ENCODE results near the gene EEIG2. TPM values are rescaled to one million over a fixed set of nuclear protein-coding genes. Genes with fewer than 3 reads are reported as not detected.

Gene EEIG2
- total RNA-seq, 1 donor from 2014 or later = 7.1 TPM

- DNase-seq (ENCODE audit: low read depth) (peak; percentile 31), FAIRE-seq (no peak)
- Histone ChIP-seq H3K27ac (ENCODE audit: low read depth, low read length) (no peak overlapping the region), H3K27me3 (ENCODE audit: insufficient read depth, low read length) (no peaks in the 10 kb centered on the region), H4K20me1 (ENCODE audit: insufficient read depth, low read length) (no peaks in the 10 kb centered on the region), H3K36me3 (ENCODE audit: insufficient read depth, low read length) (no peaks in the 10 kb centered on the region), H3K9me3 (ENCODE audit: insufficient read depth, low read depth, low read length) (no peaks in the 10 kb centered on the region), H3K79me2 (ENCODE audit: insufficient read depth, low read length) (no peaks in the 10 kb centered on the region), H3K4me1 (ENCODE audit: insufficient read depth, low read length) (no peaks in the 10 kb centered on the region), H2AFZ (ENCODE audit: low read depth, low read length) (no peak overlapping the region), H3K9ac (ENCODE audit: low read length) (no peak overlapping the region), H3K4me2 (ENCODE audit: low read length) (no peak overlapping the region), H3K4me3 (ENCODE audit: insufficient read depth, low read depth, low read length) (no peak overlapping the region)
- TF ChIP-seq, protein P1, sequence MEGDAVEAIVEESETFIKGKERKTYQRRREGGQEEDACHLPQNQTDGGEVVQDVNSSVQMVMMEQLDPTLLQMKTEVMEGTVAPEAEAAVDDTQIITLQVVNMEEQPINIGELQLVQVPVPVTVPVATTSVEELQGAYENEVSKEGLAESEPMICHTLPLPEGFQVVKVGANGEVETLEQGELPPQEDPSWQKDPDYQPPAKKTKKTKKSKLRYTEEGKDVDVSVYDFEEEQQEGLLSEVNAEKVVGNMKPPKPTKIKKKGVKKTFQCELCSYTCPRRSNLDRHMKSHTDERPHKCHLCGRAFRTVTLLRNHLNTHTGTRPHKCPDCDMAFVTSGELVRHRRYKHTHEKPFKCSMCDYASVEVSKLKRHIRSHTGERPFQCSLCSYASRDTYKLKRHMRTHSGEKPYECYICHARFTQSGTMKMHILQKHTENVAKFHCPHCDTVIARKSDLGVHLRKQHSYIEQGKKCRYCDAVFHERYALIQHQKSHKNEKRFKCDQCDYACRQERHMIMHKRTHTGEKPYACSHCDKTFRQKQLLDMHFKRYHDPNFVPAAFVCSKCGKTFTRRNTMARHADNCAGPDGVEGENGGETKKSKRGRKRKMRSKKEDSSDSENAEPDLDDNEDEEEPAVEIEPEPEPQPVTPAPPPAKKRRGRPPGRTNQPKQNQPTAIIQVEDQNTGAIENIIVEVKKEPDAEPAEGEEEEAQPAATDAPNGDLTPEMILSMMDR (IDR thresholded peaks at IDR 0.05; ENCODE audit: insufficient read depth, low read depth, low read length) = no peak
- TF ChIP-seq EZH2 (IDR thresholded peaks at IDR 0.05; ENCODE audit: insufficient read depth, low read length) = no peak
- Mint-ChIP-seq H3K27me3 (ENCODE audit: low read depth, unreplicated experiment) (no peaks in the 10 kb centered on the region), H3K4me1 (ENCODE audit: low read depth, unreplicated experiment) (no peaks in the 10 kb centered on the region), H3K9me3 (ENCODE audit: unreplicated experiment) (peaks cover 6% of the 10 kb centered on the region), H3K36me3 (ENCODE audit: low read depth, unreplicated experiment) (no peaks in the 10 kb centered on the region), H3K4me3 (ENCODE audit: unreplicated experiment) (no peak overlapping the region), H3K27ac (ENCODE audit: unreplicated experiment) (no peak overlapping the region)
Observed at GRCh38 chr1:108521990-108522393, 37.9 kb upstream of the EEIG2 start.

DNA sequence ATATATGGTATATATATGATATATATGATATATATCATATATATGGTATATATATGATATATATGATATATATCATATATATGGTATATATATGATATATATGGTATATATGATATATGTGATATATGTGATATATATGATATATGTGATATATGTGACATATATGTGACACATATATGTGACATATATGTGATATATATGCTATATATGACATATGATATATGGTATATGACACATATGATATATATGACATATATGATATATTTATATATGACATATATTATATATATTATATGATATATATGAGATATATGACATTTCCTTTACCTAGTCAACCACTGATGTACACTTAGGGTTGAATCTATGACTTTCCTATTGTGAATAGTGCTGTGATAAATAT is 36.1 kb upstream of the EEIG2 start:
- no peak for FAIRE-seq
- H3K4me1 Mint-ChIP-seq (ENCODE audit: low read depth, unreplicated experiment) = no peaks in the 10 kb centered on the region
- Histone ChIP-seq H3K9ac (ENCODE audit: low read length) (no peak overlapping the region), H3K79me2 (ENCODE audit: insufficient read depth, low read length) (no peaks in the 10 kb centered on the region), H3K27ac (ENCODE audit: low read depth, low read length) (no peak overlapping the region), H3K4me3 (ENCODE audit: insufficient read depth, low read depth, low read length) (no peak overlapping the region), H3K36me3 (ENCODE audit: insufficient read depth, low read length) (no peaks in the 10 kb centered on the region), H3K9me3 (ENCODE audit: insufficient read depth, low read depth, low read length) (no peaks in the 10 kb centered on the region), H3K4me2 (ENCODE audit: low read length) (no peak overlapping the region), H3K27me3 (ENCODE audit: insufficient read depth, low read length) (no peaks in the 10 kb centered on the region), H4K20me1 (ENCODE audit: insufficient read depth, low read length) (no peaks in the 10 kb centered on the region), H3K4me1 (ENCODE audit: insufficient read depth, low read length) (no peaks in the 10 kb centered on the region), H2AFZ (ENCODE audit: low read depth, low read length) (no peak overlapping the region)
- H3K27me3 Mint-ChIP-seq (ENCODE audit: low read depth, unreplicated experiment) = no peaks in the 10 kb centered on the region
- H3K9me3 Mint-ChIP-seq (ENCODE audit: unreplicated experiment) = peaks cover 4% of the 10 kb centered on the region
- no peak overlapping the region for H3K4me3 Mint-ChIP-seq (ENCODE audit: unreplicated experiment)
- no peak for DNase-seq (ENCODE audit: low read depth)
- H3K36me3 Mint-ChIP-seq (ENCODE audit: low read depth, unreplicated experiment) = no peaks in the 10 kb centered on the region
- no peak for TF ChIP-seq EZH2 (IDR thresholded peaks at IDR 0.05; ENCODE audit: insufficient read depth, low read length)
- TF ChIP-seq, protein P1 (IDR thresholded peaks at IDR 0.05; ENCODE audit: insufficient read depth, low read depth, low read length) = no peak
- no peak overlapping the region for H3K27ac Mint-ChIP-seq (ENCODE audit: unreplicated experiment)

GRCh38 chr1:108524676-108525075 is 35.2 kb upstream of the EEIG2 start:
- H3K9me3 ChIP-seq (ENCODE audit: insufficient read depth, low read depth, low read length) = no peaks in the 10 kb centered on the region
- H3K27ac Mint-ChIP-seq (ENCODE audit: unreplicated experiment) = no peak overlapping the region
- no peaks in the 10 kb centered on the region for H3K36me3 ChIP-seq (ENCODE audit: insufficient read depth, low read length)
- H3K27ac ChIP-seq (ENCODE audit: low read depth, low read length) = no peak overlapping the region
- H3K4me3 Mint-ChIP-seq (ENCODE audit: unreplicated experiment) = no peak overlapping the region
- peaks cover 4% of the 10 kb centered on the region for H3K9me3 Mint-ChIP-seq (ENCODE audit: unreplicated experiment)
- H4K20me1 ChIP-seq (ENCODE audit: insufficient read depth, low read length) = no peaks in the 10 kb centered on the region
- H3K27me3 ChIP-seq (ENCODE audit: insufficient read depth, low read length) = no peaks in the 10 kb centered on the region
- FAIRE-seq = no peak
- H3K27me3 Mint-ChIP-seq (ENCODE audit: low read depth, unreplicated experiment) = no peaks in the 10 kb centered on the region
- H3K4me1 ChIP-seq (ENCODE audit: insufficient read depth, low read length) = no peaks in the 10 kb centered on the region
- no peaks in the 10 kb centered on the region for H3K4me1 Mint-ChIP-seq (ENCODE audit: low read depth, unreplicated experiment)
- no peaks in the 10 kb centered on the region for H3K79me2 ChIP-seq (ENCODE audit: insufficient read depth, low read length)
- no peak overlapping the region for H3K4me2 ChIP-seq (ENCODE audit: low read length)
- DNase-seq (ENCODE audit: low read depth) = no peak
- TF ChIP-seq, protein P1 (IDR thresholded peaks at IDR 0.05; ENCODE audit: insufficient read depth, low read depth, low read length) = no peak
- no peak for TF ChIP-seq EZH2 (IDR thresholded peaks at IDR 0.05; ENCODE audit: insufficient read depth, low read length)
- no peak overlapping the region for H3K4me3 ChIP-seq (ENCODE audit: insufficient read depth, low read depth, low read length)
- H3K36me3 Mint-ChIP-seq (ENCODE audit: low read depth, unreplicated experiment) = no peaks in the 10 kb centered on the region
- no peak overlapping the region for H3K9ac ChIP-seq (ENCODE audit: low read length)
- H2AFZ ChIP-seq (ENCODE audit: low read depth, low read length) = no peak overlapping the region
